ENCODE data around the gene TNS3.
A peak's percentile ranks its signal among the peaks of the same experiment; 100 is the strongest.

The TNS3 gene

DNA sequence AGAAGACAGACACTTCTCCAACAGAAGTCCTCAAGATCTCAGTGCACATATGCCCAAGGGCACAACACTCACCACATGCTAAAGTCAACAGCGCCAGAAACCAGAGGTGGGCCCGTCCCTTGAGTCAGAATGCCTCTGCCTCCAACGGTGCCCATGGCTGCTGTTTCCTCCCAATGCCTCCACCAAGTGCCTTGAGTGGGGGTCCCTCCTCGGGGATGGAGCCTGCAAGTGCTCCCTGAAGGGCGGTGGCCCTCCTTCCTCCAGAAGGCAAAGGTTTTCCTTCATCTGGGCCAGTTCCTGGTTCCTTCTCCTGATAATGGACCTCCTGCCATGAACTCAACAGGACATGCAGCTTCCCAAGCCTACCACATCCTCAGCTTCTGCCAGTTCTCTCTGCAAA, 58.5 kb downstream of the TNS3 start:
- no peak for DNase-seq (ENCODE audit: low read depth in 2 of 2)

DNA sequence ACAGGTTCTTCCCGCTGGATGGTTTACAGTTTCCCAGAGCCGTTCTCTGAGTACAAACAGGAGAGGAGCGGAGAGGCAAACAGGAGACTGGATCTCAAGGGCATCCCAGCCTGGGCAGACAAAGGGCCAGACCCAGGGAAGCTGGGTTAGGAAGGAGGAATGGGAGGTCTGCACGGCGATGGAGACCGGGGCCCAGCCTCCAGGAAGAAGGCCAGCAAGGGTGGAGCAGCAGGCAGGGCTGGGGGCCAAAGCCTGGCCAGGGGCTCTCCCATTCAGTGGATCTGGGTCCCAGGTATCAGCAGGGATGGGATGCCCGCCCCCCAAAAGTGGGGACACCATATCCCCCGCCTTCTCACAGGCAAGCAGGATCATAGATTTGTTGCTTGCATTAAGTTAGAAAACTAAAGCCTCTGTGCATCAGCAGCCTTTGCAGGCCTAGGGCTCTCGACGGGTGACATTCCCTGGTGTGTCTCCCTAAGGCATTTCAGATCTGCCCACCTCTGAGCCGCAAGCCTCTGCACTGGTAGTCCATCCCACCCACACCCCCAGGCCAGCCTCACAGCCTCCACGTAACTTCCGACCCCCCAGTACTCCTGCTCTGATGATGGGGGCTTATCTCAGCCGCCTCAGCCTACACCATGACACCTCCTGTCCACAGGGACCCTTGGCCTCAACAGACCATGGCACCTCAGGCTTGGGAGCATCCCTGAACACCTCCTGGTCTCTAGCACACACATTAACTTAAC, 59.9 kb downstream of the TNS3 start:
- no peak for DNase-seq (ENCODE audit: low read depth in 2 of 2)

DNA sequence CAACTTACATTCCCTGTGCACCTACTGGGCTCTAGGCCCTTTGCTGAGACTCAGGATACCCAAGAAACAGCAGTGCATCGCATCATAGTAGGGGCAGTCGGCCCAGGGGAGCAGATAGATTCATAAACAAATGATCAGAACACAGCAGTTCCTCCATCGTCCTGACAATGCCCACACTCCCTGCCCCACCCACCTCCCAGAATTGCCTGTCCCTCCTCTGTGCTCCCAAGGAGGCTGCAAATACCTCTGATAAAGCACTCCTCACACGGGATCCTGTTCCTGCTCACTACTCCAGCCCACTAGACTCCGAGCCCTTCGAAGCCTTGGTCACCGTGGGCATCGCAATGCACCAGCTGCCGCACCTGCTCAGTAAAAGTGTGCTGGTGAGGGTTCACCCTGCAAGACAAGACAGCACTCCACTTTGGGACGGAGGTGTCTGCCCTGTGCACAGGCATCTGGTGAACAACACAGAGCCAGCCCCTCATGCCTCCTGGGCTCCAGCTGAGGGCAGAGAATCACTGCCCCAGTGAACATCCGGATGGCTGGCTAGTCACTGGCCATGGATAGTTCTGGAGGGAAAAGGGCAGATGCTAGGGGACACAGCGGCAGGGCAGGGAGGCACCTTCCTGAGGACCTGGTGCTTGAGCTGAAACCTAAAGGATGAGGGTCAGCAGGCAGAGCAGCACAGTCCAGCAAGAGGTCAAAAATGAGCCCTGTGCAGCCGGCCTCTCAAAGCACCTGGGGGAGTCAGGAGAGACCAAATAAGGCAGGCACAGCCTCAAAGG, 60.7 kb downstream of the TNS3 start:
- no peak for DNase-seq (ENCODE audit: low read depth in 2 of 2)

DNA sequence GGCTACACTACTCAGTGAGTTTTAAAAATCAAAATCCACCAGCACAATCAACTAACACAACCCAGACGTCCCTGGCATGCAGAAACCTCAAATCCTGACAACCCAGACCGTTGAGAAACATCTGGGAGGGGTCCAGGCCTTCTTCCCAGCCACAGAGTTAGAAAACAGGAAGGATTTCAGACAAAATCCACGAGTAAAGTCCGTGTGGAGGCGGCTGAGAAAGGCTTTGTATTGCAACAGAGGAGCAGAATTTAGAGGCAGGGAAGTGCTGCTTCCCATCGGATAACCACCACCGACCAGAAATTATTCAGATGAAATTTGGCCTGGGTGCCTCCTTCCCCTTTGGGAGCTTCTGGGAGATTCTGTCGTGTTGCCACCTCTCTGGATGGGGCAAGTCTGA, 61.5 kb downstream of the TNS3 start:
- peak; percentile 89 to 91 for DNase-seq (ENCODE audit: low read depth in 2 of 2)

DNA sequence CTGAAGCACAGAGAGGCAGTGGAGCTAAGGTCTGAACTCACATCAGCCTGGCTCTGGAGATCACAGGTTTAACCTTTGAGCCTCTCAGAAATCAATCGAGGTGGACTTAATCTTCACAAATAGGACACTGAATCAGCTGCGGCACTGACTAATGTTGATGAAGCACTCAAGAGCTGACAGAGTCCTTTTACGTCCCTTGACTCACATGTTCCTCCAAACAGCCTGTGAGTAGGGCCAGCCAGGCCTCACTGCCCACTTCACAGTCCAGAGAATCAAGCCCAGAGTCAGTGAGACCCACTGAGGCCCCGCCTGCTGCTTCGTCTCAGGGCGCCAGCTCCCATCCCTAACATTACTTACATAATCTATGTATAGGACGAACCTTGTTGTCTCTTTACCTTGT, 63.1 kb downstream of the TNS3 start:
- DNase-seq (ENCODE audit: low read depth in 2 of 2), result no peak

DNA sequence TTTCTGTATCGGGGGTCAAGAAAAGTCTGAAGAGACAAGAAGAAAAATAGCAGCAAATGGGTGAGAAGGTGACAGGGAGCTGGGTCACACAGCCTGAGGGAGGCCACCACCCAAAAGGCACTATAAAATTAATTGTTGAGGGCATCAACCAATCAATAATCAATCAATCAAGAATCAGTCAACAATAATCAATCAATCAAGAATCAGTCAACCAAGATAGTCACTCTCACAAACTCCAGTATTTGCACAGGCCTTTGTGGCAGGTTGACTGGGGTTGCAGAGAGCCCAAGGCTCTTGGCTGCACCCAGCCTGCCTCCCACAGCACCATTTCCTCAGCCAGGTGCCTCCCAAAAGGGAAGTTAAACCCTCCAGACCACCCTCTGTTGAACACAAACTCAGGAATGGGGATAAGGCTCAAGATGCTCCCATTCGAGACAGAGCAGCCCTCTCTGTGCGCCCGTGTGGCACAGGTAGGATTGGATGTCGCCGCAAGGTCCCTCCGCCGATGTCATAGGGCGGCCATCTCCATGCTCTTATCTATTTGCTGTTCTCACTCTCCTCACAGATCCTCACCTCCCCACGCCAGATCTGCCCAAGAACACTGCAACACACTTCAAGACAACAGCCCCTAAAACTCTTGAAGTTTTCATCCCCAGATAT, 64.0 kb downstream of the TNS3 start:
- no peak for DNase-seq (ENCODE audit: low read depth in 2 of 2)

DNA sequence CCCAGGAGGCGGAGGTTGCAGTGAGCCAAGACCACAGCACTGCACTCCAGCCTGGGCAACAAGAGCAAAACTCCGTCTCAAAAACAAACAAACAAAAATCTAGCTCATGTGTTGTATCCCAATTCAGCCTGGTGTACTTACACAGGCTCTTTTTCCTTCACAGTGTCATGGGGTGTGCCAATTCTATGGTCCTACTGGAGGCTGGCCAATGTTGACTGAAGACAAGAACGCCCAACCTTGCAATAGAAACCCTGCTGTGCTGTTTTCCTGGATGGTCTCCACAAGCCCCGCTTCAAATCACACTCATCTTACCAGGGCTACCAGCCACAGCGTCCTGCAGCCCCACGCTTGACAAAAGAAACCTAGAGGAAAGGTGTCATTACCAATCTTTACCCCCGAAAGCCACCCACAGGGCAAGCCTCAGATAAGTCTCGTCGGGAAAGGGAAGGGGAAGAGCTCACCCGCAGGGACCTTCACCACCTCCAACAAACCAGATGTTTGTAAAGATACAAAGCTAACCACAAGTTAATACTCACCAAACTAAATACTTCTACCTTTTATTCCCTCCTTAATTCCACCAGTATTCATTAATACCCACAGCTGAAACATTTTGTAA, 64.8 kb downstream of the TNS3 start:
- DNase-seq (ENCODE audit: low read depth in 2 of 2), result no peak

DNA sequence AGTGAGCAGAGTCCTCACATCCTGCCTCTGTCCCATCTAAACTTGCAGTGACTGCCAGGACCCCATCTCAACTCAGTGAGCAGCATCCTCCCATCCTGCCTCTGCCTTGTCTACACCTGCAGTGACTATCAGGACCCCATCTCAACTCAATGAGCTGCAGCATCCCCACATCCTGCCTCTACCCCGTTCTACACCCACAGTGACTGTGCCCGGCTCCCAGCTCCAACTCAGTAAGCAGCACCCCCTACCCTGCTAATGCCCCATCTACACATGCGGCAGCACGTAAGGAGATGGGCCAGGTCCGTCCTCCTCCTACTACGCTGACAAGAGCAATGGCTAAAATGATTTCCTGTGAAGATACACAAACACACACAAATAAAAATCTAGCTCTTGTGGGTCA, 65.5 kb downstream of the TNS3 start:
- DNase-seq (ENCODE audit: low read depth in 2 of 2), result no peak

DNA sequence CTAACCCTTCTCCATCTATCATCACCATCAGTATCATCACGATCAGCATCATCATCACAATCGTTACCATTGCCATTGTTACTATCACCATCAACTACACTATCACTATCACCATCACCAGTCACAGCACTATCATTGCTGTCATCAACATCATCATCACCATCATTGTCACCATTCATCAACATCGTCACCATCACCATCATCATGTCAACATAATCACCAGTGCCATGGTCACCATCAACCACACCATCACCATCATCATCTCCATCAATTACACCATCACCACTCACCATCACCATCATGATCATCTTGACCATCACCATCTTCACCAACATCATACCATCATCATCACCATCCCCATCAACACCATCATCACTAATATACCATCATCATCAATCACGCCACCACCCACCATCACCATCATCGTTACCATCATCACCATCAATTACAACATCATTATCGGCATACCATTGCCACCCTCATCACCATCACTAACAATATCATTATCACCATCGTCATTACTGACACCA, 66.5 kb downstream of the TNS3 start:
- DNase-seq (ENCODE audit: low read depth in 2 of 2), result no peak

DNA sequence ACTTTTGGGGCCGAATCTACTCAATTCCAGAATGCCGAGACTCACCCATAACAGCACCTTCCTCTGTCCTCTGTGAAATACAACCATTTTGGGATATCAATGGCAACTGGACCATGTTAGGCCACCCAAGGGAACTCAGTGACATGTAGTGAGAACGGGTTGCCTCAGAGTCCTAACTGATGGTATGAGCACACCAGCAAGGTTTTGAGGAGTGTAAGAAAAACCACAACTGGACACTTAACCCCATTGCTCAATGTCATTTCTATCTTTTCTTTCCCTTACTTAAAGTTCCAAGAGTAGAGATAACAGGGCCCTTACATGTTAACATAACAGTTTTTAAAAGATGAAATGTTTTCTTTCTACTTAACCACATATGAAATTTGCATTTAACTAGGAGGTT, 67.1 kb downstream of the TNS3 start:
- DNase-seq (ENCODE audit: low read depth in 2 of 2), result no peak

DNA sequence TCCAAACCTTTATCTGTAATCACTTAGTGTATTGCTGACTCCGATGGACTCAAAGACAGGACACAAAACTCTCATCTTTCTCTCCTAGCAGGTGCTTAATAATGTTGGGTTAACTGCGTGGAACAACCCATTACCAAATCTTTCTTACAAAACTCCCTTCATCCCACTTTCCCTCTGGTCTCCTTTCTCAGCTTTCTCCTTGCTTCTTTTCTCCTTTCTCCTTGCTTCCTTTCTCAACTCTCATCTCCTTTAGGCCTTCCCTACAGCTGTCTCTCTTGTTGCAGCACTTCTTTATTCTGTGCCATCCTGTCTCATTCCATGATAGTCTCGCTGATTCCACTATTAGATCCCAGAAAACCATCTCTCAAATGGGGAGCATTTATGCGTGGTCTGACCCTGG, 67.5 kb downstream of the TNS3 start:
- DNase-seq (ENCODE audit: low read depth in 2 of 2), result no peak

DNA sequence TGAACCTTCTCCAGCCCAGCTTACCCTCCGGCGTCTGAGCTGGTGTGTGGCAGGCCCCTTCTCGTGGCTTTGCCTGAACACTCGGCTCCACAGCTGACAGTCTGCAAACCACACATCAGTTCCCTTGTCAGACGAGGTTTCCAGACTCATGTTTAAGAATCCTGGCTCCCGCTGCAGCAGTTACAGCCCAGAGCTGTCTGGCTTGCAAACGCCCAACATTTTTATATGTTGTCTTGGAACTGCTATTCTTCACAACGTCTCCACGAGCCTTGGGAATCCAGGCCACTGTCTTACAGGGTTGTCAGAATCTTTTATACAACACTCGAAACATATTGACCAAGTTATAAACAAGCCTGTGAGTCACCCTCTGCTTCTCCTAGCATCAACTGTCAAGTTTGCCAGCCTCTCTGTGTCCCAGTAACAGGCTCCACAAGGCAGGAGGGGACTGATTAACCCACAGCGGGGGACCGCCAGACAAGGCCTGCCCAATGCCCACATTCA, 68.1 kb downstream of the TNS3 start:
- peak; percentile 62 to 66 for DNase-seq (ENCODE audit: low read depth in 2 of 2)

DNA sequence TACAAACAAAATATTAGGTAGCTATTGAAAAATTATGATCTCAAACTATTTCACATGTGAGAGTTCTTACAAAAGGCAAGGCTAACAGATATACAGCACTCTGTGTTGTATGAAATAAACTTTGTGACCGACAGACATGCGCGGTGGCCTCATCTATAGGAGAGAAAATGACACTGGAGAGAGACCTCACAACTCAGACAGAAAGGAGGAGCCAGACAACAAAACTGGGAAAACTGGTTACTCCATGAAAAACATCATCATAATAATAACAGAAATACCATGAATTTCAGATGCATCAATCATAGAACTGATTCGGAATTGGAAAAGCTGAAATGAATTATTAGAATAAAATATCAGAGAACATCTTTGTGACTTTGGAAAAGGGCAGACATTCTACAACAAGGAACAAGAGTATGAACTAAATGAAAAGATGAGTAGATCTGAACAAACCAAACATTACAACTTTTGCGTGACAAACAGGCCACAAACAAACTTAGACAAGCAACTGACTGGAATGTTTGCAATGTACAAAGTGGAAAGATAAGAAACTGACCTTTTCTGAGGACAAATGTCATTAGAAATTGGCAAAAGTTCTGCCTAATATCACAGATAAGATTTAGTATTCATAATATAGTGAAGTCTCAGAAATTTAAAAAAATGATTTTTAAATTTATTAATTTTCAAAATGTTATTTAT, 69.3 kb downstream of the TNS3 start:
- no peak for DNase-seq (ENCODE audit: low read depth in 2 of 2)

DNA sequence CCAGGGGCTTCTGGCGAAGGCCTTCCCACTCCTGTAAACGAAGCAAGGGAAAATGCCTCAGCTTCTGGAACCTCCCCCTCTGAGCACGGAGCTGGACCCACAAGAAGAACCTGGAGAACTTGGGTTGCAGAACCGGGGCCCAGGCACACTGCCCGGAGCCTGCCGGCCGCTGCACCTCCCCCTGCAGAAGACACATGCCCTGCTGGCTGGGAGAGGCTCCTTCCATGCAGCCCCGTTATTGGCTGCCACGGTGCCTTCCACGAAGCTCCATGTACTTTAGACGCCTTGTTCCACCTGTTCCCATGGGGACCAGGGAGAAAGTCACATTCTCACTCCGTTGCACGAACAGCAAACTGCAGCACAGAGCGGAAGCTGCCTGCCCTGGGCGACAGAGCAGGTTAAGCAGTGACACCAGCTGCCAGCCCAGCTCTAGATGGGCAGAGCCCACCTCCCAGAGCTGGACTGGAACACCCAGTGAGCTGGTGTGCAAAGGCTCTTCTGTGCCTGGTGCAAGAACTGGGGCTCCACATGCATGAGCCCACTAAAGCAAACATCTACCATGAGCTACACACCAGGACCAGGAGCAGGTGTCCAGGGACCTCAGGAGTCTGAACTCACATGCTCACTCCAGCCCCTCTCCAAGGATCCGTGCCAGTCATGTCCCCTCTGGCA, 70.1 kb downstream of the TNS3 start:
- DNase-seq (ENCODE audit: low read depth in 2 of 2), result no peak

DNA sequence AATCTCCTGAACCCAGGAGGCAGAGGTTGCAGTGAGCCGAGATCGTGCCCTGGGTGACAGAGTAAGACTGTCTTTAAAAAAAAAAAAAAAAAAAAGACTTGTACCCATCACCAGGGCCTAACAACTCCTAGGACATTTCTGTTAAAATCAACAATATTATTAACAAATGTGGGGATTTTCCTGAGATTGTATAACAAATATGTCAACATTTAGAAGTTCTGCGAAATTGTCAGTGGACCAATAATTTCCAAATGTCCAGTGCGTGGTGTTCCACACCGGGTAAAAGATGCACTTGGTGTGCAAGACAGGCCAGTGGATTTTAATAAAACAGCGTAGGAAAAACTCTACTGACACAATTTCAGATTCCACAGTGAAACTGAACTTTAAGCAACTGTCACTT, 71.1 kb downstream of the TNS3 start:
- DNase-seq (ENCODE audit: low read depth in 2 of 2), result no peak

DNA sequence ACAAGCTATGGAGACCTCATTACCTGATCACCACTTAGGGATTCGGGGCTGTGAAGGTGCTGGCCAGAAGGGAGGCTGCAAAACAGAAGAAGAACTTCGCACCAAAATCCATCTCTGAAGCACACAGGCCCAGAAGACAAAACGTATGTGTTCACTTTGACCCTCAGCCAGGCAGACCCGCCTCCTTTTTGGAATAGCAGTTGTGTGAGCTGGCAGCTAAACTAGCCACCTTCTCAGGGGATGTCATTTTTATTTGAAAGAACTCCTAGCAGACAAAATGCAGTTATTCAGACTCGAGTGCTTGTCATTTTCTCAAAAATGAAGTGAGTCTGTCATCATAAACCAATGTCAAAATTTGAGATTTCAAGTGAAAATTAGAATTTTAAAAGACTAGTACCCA, 71.7 kb downstream of the TNS3 start:
- no peak for DNase-seq (ENCODE audit: low read depth in 2 of 2)

DNA sequence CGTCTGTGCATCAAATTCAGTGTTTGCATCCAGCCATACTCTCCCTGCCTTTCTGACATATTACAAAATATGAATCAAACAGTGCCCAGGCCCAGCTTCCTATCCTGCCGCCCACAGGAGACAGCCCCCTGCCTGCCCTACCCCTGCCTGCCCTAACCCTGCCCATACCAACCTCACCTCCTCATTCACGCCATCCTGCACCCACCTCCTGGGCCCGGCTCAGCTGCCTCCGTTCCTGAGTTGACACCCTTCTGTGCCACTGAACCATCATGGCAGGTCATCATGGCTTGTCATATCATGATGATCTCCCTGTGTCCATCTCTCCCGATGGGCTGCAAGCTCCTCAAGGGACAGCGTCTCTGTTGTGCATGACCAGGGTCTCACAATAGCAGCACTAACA, 72.3 kb downstream of the TNS3 start:
- no peak for DNase-seq (ENCODE audit: low read depth in 2 of 2)

DNA sequence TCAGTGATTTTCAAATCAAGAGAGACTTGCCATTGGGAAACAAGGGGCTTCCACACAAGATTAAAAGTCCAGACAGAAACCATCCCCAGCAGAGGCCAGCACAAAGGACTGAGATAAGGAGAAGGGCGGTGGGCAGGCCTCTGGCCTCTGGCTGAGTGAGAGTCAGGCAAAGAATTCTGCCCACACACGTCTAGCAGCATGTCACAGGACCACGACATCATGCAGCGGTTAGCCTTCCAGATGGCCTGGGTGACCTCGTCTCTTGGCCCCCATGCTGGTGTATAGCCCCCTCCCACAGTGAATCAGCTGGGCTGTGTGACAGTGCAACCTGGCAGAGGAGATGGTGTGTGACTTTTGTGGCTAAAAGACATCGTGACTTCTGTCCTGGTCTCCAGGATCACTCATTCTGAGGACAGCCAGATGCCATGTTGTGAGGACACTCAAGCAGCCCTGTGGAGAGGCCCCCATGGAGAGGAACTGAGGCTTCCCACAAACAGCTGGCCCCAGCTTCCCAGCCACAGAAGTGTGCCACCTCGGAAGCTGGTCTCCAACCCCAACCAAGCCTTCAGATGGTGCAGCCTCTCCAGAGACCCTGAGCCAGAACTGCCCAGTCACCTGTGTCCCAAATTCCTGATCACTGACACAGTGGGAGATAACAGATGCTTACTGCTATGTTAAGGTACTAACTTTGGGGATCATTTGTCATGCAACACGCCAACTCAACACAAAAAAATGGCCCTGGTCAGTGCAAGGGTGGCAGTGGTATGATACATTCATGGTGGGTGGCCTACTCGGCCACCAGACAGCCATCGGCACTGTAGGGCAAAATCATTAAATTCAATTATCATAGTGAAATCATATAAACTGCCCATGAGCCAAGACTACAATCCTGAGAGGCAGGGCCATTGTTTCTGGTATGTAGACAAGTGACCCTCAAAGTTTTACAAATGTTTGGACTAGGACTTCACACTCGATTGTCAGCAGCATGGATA, 73.2 kb downstream of the TNS3 start:
- DNase-seq (ENCODE audit: low read depth in 2 of 2), result no peak

DNA sequence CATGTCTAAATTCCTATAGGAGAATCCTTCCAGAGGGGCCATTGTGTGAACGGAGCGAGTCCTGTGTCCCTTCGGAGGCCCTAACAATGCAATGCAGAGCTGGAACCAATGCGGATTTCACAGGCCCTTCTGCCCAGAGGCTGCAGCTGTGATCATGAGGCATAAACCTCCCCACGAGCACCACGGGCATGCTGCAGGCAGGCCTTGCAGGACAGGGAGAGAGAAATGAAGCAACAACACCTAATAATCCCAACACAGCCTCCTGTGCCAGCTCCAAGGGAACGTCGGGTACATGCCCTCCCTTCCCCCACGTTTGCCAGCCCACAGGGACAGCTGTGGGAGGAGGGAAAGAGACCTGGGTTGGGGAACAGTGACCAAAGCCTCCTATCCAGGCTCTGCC, 74.4 kb downstream of the TNS3 start:
- DNase-seq (ENCODE audit: low read depth in 2 of 2), result no peak
